CD14-positive monocyte (primary cell): ENCODE results near the gene PAXX. TPM values are rescaled to one million over a fixed set of nuclear protein-coding genes. Genes with fewer than 3 reads are reported as not detected.

Experiments
- DNase-seq, 3 donors: peaks; one replicate each; pipeline ENCODE4 v3.0.0-alpha.2; 2011 to 2022
- H2AFZ ChIP-seq: 2 replicates; pipeline ENCODE4 v1.6.0; 2012; ENCODE audit warnings: mild to moderate bottlenecking, low read depth, low read length, inconsistent platforms; ENCODE audit not compliant: insufficient read depth, poor library complexity, severe bottlenecking
- H3K27ac ChIP-seq, 2 donors: 1 replicate in 1 of 2; 2 replicates in 1 of 2; pipeline ENCODE4 v1.5.1; 2012 to 2013; ENCODE audit warnings: low read length in 2 of 2, control low read depth in 1 of 2, inconsistent platforms in 1 of 2, low read depth in 1 of 2, mild to moderate bottlenecking in 1 of 2
- H3K27me3 ChIP-seq, 2 donors: one replicate each; pipeline versions ENCODE4 v1.6.0 to v1.6.1; 2011 to 2013; ENCODE audit warnings: low read length in 2 of 2; ENCODE audit not compliant: control insufficient read depth in 2 of 2, insufficient read depth in 2 of 2
- H3K36me3 ChIP-seq, 2 donors: replicated peaks in 1 of 2; 1 replicate in 1 of 2; 2 replicates in 1 of 2; pipeline versions ENCODE4 v1.5.1 to v1.6.1; 2012 to 2013; ENCODE audit warnings: low read length in 2 of 2, control low read depth in 1 of 2, inconsistent platforms in 1 of 2, mild to moderate bottlenecking in 1 of 2; ENCODE audit not compliant: insufficient read depth in 2 of 2, control insufficient read depth in 1 of 2
- H3K4me1 ChIP-seq, 2 donors: 1 replicate in 1 of 2; 2 replicates in 1 of 2; pipeline versions ENCODE4 v1.5.1 to v1.6.1; 2012 to 2013; ENCODE audit warnings: low read length in 2 of 2, control low read depth in 1 of 2, inconsistent platforms in 1 of 2, mild to moderate bottlenecking in 1 of 2, moderate library complexity in 1 of 2; ENCODE audit not compliant: insufficient read depth in 2 of 2, control insufficient read depth in 1 of 2
- H3K4me2 ChIP-seq: replicated peaks from 2 replicates; pipeline ENCODE3; 2012; ENCODE audit warnings: low read length, moderate library complexity, mild to moderate bottlenecking; ENCODE audit not compliant: poor library complexity, severe bottlenecking; ENCODE audit errors: extremely low read depth
- H3K4me3 ChIP-seq, 3 experiments: fragments of 200-600 bp in 1 of 3; sonication (generic) in 1 of 3; replicated peaks in 1 of 3; 1 replicate in 2 of 3; 2 replicates in 1 of 3; pipeline ENCODE4 v1.5.1; 2011 to 2013; ENCODE audit warnings: low read length in 3 of 3, mild to moderate bottlenecking in 3 of 3, control low read depth in 2 of 3, low read depth in 2 of 3, inconsistent platforms in 1 of 3, moderate library complexity in 1 of 3
- H3K79me2 ChIP-seq: 2 replicates; pipeline ENCODE4 v1.6.0; 2012; ENCODE audit warnings: mild to moderate bottlenecking, control low read depth, inconsistent platforms, low read length, moderate library complexity; ENCODE audit not compliant: insufficient read depth
- H3K9ac ChIP-seq: 2 replicates; pipeline ENCODE4 v1.6.0; 2017; ENCODE audit warnings: low read length, mild to moderate bottlenecking; ENCODE audit not compliant: insufficient read depth, poor library complexity, severe bottlenecking
- H3K9me3 ChIP-seq, 2 donors: replicated peaks in 1 of 2; 1 replicate in 1 of 2; 2 replicates in 1 of 2; pipeline versions ENCODE4 v1.5.1 to v1.6.1; 2012 to 2013; ENCODE audit warnings: low read length in 2 of 2, control low read depth in 1 of 2; ENCODE audit not compliant: control insufficient read depth in 1 of 2, insufficient read depth in 1 of 2
- H4K20me1 ChIP-seq: 2 replicates; pipeline ENCODE4 v1.6.0; 2012; ENCODE audit warnings: mild to moderate bottlenecking, low read length, control low read depth, moderate library complexity; ENCODE audit not compliant: insufficient read depth
- H3K27ac Mint-ChIP-seq, 7 donors: one replicate each; pipeline ENCODE4 v1.8.0; 2020; ENCODE audit warnings: mild to moderate bottlenecking in 7 of 7, mixed read lengths in 7 of 7, moderate library complexity in 6 of 7, inconsistent platforms in 2 of 7
- H3K27me3 Mint-ChIP-seq, 3 donors: one replicate each; pipeline ENCODE4 v1.8.0; 2021 to 2022; ENCODE audit warnings: low read depth in 3 of 3, mild to moderate bottlenecking in 3 of 3, mixed read lengths in 3 of 3, moderate library complexity in 3 of 3, inconsistent platforms in 1 of 3
- H3K36me3 Mint-ChIP-seq, 2 donors: one replicate each; pipeline ENCODE4 v1.8.0; 2020; ENCODE audit warnings: mixed read lengths in 2 of 2, inconsistent platforms in 1 of 2, mild to moderate bottlenecking in 1 of 2
- H3K4me1 Mint-ChIP-seq: one replicate; pipeline ENCODE4 v1.8.0; 2020; ENCODE audit warnings: mild to moderate bottlenecking, mixed read lengths
- H3K4me3 Mint-ChIP-seq, 2 donors: one replicate each; pipeline ENCODE4 v1.8.0; 2020; ENCODE audit warnings: mild to moderate bottlenecking in 2 of 2, mixed read lengths in 2 of 2, moderate library complexity in 1 of 2
- H3K9me3 Mint-ChIP-seq, 7 donors: one replicate each; pipeline ENCODE4 v1.8.0; 2020 to 2022; ENCODE audit warnings: mixed read lengths in 7 of 7, mild to moderate bottlenecking in 6 of 7, moderate library complexity in 6 of 7, inconsistent platforms in 2 of 7
- CTCF ChIP-seq: fragments of 200-600 bp; IDR thresholded peaks from one replicate; pipeline ENCODE4 v1.8.0; 2022; ENCODE audit warnings: antibody characterized with exemption, mild to moderate bottlenecking
- WGBS: methylation state at CpG from one replicate; pipeline ENCODE4 v1.1.5; 2013; ENCODE audit warnings: missing lambda C conversion rate; ENCODE audit not compliant: insufficient coverage; 5-methylcytosine and 5-hydroxymethylcytosine counted together
- intact Hi-C, 2 donors: fragments of 100-400 bp; cut with micrococcal nuclease; formaldehyde crosslinking; loops; one replicate each; pipeline versions ENCODE4 v1.15.0 to v1.15.1; 2023
- polyA plus RNA-seq, 3 donors: library from polyadenylated mRNA; depleted of rRNA in 1 of 3; unstranded in 2 of 3; stranded (reverse) in 1 of 3; fragments of 300-500 nt in 2 of 3; fragments of >200 nt in 1 of 3; fragmentation: Illumina TruSeq in 2 of 3; gene quantifications; 1 replicate in 2 of 3; 2 replicates in 1 of 3; pipeline ENCODE4 v1.2.3, GENCODE V29; 2012 to 2021

Gene PAXX
- polyA plus RNA-seq, 3 donors: 35.3 to 92.9 (median 40.7) TPM

- Histone ChIP-seq H3K4me3 (no peak overlapping the region), H3K27ac (no peak overlapping the region), H3K79me2 (no peaks in the 10 kb centered on the region), H3K4me1 (peaks cover 10 to 12% of the 10 kb centered on the region in 2 donors), H3K9me3 (no peaks in the 10 kb centered on the region), H3K27me3 (no peaks in the 10 kb centered on the region), H3K4me2 (no peak overlapping the region), H3K9ac (no peak overlapping the region), H3K36me3 (no peaks in the 10 kb centered on the region), H4K20me1 (no peaks in the 10 kb centered on the region), H2AFZ (no peak overlapping the region)
- H3K36me3 Mint-ChIP-seq: no peaks in the 10 kb centered on the region
- peaks cover 9 to 18% (median 12%) of the 10 kb centered on the region in 3 donors for H3K27me3 Mint-ChIP-seq
- intact Hi-C loops: no loop called here
- TF ChIP-seq CTCF: no peak
- H3K9me3 Mint-ChIP-seq: peaks cover 0 to 2% (median 0%) of the 10 kb centered on the region in 7 donors
- DNase-seq: no peak
- no peak overlapping the region for H3K27ac Mint-ChIP-seq
- 100% methylated on average over 1 of the region's 9 CpGs for WGBS
- H3K4me3 Mint-ChIP-seq: no peak overlapping the region
- H3K4me1 Mint-ChIP-seq: peaks cover 14% of the 10 kb centered on the region
Measured at GRCh38 chr9:136962163-136962562, 30.1 kb upstream of the PAXX start.

- H3K27ac Mint-ChIP-seq: no peak overlapping the region
- H3K27me3 ChIP-seq: no peaks in the 10 kb centered on the region
- H3K4me3 Mint-ChIP-seq: no peak overlapping the region
- WGBS: 93% methylated on average over 11 of the region's 11 CpGs
- peaks cover 10 to 14% of the 10 kb centered on the region in 2 donors for H3K4me1 ChIP-seq
- no peak overlapping the region for H3K27ac ChIP-seq
- peaks cover 16% of the 10 kb centered on the region for H3K4me1 Mint-ChIP-seq
- no peaks in the 10 kb centered on the region for H4K20me1 ChIP-seq
- no peak for DNase-seq
- no peaks in the 10 kb centered on the region for H3K9me3 ChIP-seq
- H3K79me2 ChIP-seq: no peaks in the 10 kb centered on the region
- H3K36me3 ChIP-seq: no peaks in the 10 kb centered on the region
- H2AFZ ChIP-seq: no peak overlapping the region
- H3K36me3 Mint-ChIP-seq: no peaks in the 10 kb centered on the region
- intact Hi-C loops: no loop called here
- H3K27me3 Mint-ChIP-seq: peaks cover 9 to 20% (median 14%) of the 10 kb centered on the region in 3 donors
- H3K4me3 ChIP-seq: no peak overlapping the region
- no peak overlapping the region for H3K4me2 ChIP-seq
- TF ChIP-seq CTCF: no peak
- H3K9me3 Mint-ChIP-seq: peaks cover 0 to 2% (median 0%) of the 10 kb centered on the region in 7 donors
- no peak overlapping the region for H3K9ac ChIP-seq
Measured at GRCh38 chr9:136962701-136963248, 29.4 kb upstream of the PAXX start.
